Lower leg skin (tissue), 3 donors: ENCODE data around the gene PLXNB3.

Experiments
- CTCF ChIP-seq, 3 donors: fragments of 450-650 bp; IDR thresholded peaks; one replicate each; pipeline ENCODE4 v1.5.1; 2016; ENCODE audit warnings: antibody characterized with exemption in 3 of 3, mild to moderate bottlenecking in 3 of 3, moderate library complexity in 2 of 3
- POLR2A ChIP-seq, 2 donors: fragments of 450-650 bp; IDR thresholded peaks; one replicate each; pipeline ENCODE4 v1.6.1; 2016 to 2017; ENCODE audit warnings: antibody characterized with exemption in 2 of 2, mild to moderate bottlenecking in 1 of 2, moderate library complexity in 1 of 2

DNA sequence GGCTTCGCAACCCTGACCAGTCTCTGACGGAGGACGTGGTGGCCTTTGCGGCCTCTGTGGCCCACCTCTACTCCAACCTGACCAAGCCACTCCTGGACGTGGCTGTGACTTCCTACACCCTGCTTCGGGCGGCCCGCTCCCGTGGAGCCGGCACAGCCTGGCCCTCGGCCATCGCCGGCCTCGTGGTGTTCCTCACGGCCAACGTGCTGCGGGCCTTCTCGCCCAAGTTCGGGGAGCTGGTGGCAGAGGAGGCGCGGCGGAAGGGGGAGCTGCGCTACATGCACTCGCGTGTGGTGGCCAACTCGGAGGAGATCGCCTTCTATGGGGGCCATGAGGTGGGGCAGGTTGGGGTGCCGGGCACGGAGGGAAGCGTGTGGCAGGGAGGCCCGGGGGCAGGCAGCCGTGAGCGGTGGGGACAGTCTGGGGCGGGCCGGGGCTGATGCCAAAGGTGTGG is 38.2 kb upstream of the PLXNB3 start:
- TF ChIP-seq POLR2A (IDR thresholded peaks at IDR 0.05): no peak
- no peak for TF ChIP-seq CTCF (IDR thresholded peaks at IDR 0.05)
